ENCODE results near the gene CALM1.

GRCh38 chr14:90450667-90451066 is 53.8 kb downstream of the CALM1 start:
- TF ChIP-seq CTCF (conservative IDR thresholded peaks at IDR 0.05; ENCODE audit: low read length) = no peak
- TF ChIP-seq EZH2phosphoT487 (IDR thresholded peaks at IDR 0.05; ENCODE audit: borderline replicate concordance) = no peak
